ENCODE data around the gene PHF19.

DNA sequence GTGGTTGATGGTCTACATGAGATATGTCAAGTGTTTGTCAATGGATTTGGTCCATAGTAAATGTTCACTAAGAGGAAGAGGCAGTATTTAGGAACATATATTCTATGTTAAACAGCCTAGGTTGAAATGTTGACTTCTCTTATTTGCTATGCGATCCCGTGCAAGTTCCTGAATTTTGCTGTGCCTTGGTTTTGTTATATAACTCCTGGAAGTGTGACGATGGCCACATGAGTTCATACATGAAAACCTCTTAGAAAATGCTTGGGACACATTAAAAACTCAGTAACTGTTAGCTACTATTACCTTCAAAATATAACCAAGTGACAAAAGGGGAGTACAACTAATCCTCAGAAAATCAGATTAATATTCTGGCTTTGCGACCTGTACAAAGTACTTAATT lies 61.9 kb downstream of the PHF19 start:
- no peak for TF ChIP-seq CTCF (IDR thresholded peaks at IDR 0.05)
- TF ChIP-seq POLR2A (IDR thresholded peaks at IDR 0.05) = no peak
